ENCODE data around the gene ATP8B1. TPM values are rescaled to one million over a fixed set of nuclear protein-coding genes. Genes with fewer than 3 reads are reported as not detected.

ATP8B1 gene
- total RNA-seq, 2 donors from 2014 or later: 33.5 to 103 TPM

- no peaks in the 10 kb centered on the region for H3K9me3 ChIP-seq
- intact Hi-C loops (cut with DNase I): no loop called here
- 2% methylated on average over 6 of the region's 6 CpGs for WGBS
- no peaks in the 10 kb centered on the region for H3K36me3 ChIP-seq
- H3K27ac ChIP-seq: peak overlapping the region; percentile 66 to 78
- peaks cover 10% of the 10 kb centered on the region for H3K4me1 ChIP-seq (replicated peaks)
- H3K4me3 ChIP-seq: no peak overlapping the region
- no peak for DNase-seq (ENCODE audit: low spot score)
- TF ChIP-seq POLR2AphosphoS5 (IDR thresholded peaks at IDR 0.05) (no peak), POLR2A (IDR thresholded peaks at IDR 0.05) (no peak)
- TF ChIP-seq, protein P1, sequence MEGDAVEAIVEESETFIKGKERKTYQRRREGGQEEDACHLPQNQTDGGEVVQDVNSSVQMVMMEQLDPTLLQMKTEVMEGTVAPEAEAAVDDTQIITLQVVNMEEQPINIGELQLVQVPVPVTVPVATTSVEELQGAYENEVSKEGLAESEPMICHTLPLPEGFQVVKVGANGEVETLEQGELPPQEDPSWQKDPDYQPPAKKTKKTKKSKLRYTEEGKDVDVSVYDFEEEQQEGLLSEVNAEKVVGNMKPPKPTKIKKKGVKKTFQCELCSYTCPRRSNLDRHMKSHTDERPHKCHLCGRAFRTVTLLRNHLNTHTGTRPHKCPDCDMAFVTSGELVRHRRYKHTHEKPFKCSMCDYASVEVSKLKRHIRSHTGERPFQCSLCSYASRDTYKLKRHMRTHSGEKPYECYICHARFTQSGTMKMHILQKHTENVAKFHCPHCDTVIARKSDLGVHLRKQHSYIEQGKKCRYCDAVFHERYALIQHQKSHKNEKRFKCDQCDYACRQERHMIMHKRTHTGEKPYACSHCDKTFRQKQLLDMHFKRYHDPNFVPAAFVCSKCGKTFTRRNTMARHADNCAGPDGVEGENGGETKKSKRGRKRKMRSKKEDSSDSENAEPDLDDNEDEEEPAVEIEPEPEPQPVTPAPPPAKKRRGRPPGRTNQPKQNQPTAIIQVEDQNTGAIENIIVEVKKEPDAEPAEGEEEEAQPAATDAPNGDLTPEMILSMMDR (IDR thresholded peaks at IDR 0.05): no peak
- H3K27me3 ChIP-seq (replicated peaks; ENCODE audit: insufficient read depth): no peaks in the 10 kb centered on the region
These were observed 14.0 kb downstream of the ATP8B1 start for GRCh38 chr18:57789090-57789489.

GRCh38 chr18:57787068-57787685 is 15.9 kb downstream of the ATP8B1 start:
- H3K9me3 ChIP-seq: no peaks in the 10 kb centered on the region
- intact Hi-C loops (cut with DNase I): no loop called here

GRCh38 chr18:57785751-57786437 is 17.2 kb downstream of the ATP8B1 start:
- H3K9me3 ChIP-seq: no peaks in the 10 kb centered on the region
- intact Hi-C loops (cut with DNase I): no loop called here
- no peak for TF ChIP-seq POLR2AphosphoS5 (IDR thresholded peaks at IDR 0.05)
- TF ChIP-seq, protein P1 (IDR thresholded peaks at IDR 0.05): no peak
- no peak for TF ChIP-seq POLR2A (IDR thresholded peaks at IDR 0.05)
- H3K27me3 ChIP-seq (replicated peaks; ENCODE audit: insufficient read depth): no peaks in the 10 kb centered on the region
- peaks cover 4% of the 10 kb centered on the region for H3K4me1 ChIP-seq (replicated peaks)
- H3K27ac ChIP-seq: no peak overlapping the region
- no peaks in the 10 kb centered on the region for H3K36me3 ChIP-seq
- no peak overlapping the region for H3K4me3 ChIP-seq
- no peak for DNase-seq (ENCODE audit: low spot score)
- WGBS: 44% methylated on average over 8 of the region's 8 CpGs

More at GRCh38 chr18:57787068-57787685, 15.9 kb downstream of the ATP8B1 start:
- no peak overlapping the region for H3K4me3 ChIP-seq
- TF ChIP-seq, protein P1 (IDR thresholded peaks at IDR 0.05): no peak
- TF ChIP-seq POLR2AphosphoS5 (IDR thresholded peaks at IDR 0.05) (no peak), POLR2A (IDR thresholded peaks at IDR 0.05) (no peak)
- peaks cover 4% of the 10 kb centered on the region for H3K4me1 ChIP-seq (replicated peaks)
- H3K27ac ChIP-seq: peak overlapping the region; percentile 28 to 66
- H3K27me3 ChIP-seq (replicated peaks; ENCODE audit: insufficient read depth): no peaks in the 10 kb centered on the region
- WGBS: 71% methylated on average over 11 of the region's 11 CpGs
- no peak for DNase-seq (ENCODE audit: low spot score)
- H3K36me3 ChIP-seq: no peaks in the 10 kb centered on the region

DNA sequence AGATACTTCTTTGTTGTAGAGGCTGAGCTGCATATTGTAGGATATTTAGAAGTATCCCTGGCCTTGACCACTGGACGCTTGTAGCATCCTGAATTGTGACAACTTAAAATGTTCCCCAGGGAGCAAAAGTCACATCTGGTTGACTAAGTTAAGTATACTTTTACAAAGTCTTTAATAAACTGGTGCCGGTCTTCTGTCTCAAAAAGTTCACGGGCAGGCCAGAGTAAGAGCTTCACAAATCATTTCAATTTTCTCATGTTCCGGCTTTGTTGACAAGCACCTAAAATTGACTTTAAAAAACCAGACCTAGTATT is 18.4 kb downstream of the ATP8B1 start:
- 70% methylated on average over 4 of the region's 4 CpGs for WGBS
- Histone ChIP-seq H3K4me1 (replicated peaks) (peaks cover 4% of the 10 kb centered on the region), H3K9me3 (no peaks in the 10 kb centered on the region), H3K27ac (no peak overlapping the region), H3K36me3 (no peaks in the 10 kb centered on the region), H3K4me3 (no peak overlapping the region), H3K27me3 (replicated peaks; ENCODE audit: insufficient read depth) (no peaks in the 10 kb centered on the region)
- intact Hi-C loops (cut with DNase I): no loop called here
- no peak for DNase-seq (ENCODE audit: low spot score)
- no peak for TF ChIP-seq POLR2AphosphoS5 (IDR thresholded peaks at IDR 0.05)
- TF ChIP-seq, protein P1 (IDR thresholded peaks at IDR 0.05): no peak
- TF ChIP-seq POLR2A (IDR thresholded peaks at IDR 0.05): no peak

Measured in prostate gland (tissue), 2 donors.